GM19025 (cell line): Measurements from ENCODE around the gene FBXL17.

Experiments
- ATAC-seq: cut with Tn5 transposase; IDR thresholded peaks from one replicate; pipeline ENCODE4 v1.9.1; 2021; ENCODE audit warnings: mild to moderate bottlenecking, low read depth, moderate library complexity; ENCODE audit not compliant: unreplicated experiment

Gene FBXL17

DNA sequence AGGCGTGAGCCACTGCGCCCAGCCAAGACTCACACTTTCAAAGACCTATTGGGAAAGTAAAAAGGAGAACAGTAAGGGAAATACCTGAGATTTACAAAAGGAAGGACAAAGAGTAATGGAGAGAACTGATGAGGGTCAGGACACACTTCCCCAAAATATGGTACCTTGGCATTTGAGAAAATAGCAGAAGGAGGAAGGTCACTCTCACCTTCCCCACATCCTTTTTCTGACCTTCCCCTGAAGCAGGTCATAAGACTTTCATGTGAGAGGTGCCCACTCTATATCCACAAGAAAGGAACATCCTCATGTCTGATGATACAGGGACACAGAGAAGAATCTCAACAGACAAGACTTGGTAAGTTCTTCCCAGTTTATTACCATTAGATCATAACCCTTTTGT lies 272.8 kb downstream of the FBXL17 start:
- no peak for ATAC-seq

DNA sequence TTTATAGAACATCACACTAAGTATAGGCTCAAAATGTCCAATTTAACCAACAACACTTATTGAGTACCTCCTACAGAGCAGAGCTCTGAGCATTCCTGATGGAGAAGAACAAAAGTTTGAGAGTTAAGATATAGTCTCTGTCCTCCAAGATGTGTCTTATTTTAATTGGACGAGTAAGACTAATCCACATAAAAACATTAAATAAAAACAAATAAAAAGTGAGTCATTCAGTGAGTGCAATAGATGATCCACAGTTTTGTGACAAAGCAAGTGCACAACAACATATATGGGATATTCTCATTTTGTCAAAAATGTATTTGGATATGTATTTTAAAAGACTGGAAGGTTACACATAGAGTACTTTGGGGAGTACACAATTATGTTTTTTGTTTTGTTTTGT lies 277.4 kb downstream of the FBXL17 start:
- ATAC-seq: no peak

DNA sequence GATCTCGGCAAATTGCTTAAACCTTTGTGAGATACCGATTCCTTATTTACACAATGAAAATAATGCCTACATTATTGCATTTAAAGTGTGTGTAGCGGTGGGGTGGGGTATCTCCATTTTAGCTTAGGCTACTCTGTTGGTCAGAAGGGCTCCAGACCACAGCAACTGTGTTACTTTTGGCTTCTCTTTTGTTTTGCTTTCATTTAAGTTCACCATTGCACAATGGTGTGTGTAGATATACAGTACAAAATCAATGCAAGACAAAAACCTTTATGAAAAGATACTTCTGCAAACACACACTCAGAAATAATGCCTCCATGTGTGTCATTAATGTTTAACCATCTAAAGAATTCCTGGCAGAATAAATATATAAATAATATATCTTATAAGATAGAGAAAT lies 279.4 kb downstream of the FBXL17 start:
- no peak for ATAC-seq

DNA sequence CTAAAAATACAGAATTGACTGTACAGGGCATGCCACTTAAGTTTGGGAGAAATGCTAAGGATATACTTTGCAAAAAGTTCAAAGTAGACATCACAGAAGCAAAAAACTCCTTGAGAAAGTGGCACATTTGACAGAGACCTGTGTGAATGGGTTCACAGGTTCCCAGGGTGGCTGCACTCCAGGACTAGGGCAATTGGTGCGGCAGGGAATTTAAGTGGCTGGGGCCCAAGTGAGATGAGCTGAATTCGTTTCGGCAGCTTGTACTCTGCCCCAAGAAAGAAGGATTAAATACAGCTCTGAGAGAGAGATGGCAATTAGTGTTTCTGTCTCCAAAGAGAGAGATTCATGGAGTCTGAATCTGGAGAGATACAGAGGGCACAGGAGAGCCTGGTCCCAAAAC lies 280.1 kb downstream of the FBXL17 start:
- no peak for ATAC-seq

DNA sequence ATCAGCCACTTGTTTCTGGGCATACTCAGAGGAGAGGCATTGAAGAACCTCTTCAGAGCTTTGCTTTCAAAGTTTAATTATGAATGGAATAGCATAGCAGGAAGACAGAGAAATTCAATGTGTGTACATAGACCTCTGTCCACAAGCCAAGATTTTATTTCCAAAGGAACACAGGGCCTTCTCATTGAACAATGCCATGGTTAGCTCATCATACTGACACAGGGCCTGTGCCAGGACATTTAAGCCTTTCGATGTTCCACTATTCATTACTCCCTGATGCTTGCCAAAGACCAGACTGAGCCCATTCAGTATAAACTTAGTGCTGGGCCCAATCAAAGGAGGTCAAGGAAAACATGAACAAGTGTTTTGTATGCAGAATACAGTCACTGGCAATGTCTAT lies 280.8 kb downstream of the FBXL17 start:
- no peak for ATAC-seq

DNA sequence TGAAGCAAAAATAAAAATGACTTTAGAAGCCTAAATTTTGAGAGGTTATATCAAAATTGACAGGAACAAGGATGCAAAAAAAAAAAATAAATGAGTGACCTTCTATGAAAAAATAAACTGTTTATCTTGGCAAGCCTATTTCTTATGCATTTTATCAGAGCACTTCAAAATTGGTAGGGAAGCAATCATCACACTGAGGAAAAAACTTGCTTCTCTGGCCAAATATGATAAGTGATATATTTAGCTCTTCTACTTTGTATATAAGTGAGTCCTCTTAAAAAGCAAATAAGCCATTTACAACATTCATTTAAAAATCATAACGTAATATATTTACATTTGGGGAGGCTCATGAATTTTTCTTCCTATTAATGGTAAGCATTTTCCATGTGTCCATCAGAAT lies 287.1 kb downstream of the FBXL17 start:
- ATAC-seq: no peak

DNA sequence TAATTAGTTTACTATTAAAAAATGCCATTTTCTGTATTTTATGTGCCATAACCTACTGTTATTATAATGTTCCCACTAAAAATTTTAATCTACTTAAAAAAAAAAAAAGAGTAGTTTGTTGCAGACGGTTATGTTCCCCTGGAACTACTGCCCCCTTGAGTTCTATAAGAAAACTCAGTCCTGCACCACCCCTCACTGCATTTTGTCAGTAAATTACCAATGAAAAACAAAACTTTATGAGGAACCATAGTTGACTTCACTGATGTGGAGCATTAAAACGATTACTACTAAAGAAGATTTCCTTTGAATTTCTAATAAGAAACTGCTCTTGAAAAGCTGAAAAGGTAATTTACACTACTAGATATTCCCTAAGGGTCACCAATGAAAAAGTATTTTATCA lies 288.7 kb downstream of the FBXL17 start:
- ATAC-seq: no peak

DNA sequence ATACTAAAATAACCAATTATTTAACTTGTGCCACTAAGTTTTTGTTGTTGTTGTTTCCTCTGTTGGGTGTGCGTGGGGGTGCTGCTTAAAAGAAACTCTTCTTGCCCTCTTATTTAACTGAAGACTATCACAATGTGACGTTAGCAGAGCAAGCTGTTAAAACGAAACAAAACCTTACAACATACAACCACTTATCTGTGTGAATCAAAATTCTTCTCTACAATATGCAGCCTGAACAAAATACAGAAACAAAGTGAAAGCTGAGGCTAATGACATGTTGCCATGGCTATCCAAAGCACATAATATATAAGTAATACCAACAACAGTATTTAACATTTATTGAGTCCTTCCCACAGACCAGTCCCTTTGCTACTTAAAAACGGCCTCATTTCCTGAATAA lies 291.0 kb downstream of the FBXL17 start:
- no peak for ATAC-seq

DNA sequence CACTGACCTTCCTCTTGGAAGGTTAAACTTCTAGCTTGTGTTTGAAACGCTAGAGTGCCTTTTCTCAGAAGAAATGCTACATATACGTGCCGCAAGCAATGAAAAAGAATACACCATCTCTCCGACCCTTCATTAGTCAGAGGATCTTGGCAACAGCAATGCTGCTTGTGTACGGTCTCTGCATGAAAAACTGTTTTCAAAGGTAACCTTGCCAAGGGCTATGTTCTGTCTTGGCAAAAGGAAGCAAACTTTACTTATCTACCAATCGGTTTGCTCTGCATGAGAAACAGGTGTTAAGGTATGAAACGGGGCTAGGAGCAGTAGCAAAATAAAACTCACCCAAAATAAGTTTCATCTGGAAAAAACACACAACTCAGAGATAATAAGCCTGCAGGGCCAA lies 297.8 kb downstream of the FBXL17 start:
- no peak for ATAC-seq

DNA sequence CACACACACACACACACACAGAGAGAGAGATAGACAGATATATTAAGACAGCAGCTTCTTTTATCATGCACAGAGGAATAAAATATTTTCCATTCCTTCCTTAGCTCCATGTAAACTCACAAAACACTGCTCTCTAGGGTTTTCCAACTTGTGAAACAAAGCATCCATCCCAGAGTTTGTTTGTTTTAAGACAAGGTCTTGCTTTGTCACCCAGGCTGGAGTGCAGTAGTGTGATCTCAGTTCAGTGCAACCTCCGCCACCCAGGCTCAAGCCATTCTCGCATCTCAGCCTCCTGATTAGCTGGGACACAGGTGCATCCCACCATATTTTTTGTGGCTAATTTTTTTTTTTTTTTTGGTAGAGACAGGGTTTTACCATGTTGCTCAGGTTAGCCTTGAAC lies 298.7 kb downstream of the FBXL17 start:
- no peak for ATAC-seq

DNA sequence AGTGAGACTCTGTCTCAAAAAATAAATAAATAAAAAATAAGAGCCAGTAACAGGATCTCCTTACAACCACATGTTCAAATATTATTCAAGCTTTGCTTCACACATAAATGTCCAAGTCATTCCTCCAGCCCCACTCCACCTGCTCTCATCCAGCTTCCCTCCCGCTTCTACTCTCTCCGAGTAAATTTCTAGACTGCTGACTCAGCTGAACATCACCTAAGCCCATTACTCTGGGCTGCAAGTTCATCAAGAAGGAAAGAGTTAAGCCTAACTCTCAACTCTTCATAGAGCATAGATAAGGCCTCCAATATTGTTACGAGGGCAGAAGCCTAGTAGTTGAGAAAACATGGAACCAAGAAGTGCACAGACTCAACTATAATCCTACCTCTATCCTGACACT lies 300.2 kb downstream of the FBXL17 start:
- no peak for ATAC-seq

DNA sequence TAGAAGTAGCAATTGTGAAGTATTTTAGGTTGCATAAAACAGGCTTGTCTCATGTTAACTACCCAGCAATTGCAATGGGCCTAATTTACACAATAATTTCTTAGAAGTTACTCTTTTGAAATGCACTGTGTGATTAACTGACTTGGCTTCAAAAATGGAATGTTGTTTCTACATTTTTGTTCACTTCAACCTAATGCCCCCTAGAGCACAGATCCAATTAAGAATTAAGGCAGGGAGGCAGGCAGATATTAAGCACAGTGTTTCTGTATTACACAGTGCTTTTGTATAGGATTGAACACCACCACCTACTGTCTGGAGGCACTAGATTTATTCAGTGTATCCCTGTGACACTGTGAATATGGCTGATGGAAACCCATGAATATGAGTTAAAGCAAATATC lies 302.1 kb downstream of the FBXL17 start:
- ATAC-seq: no peak

DNA sequence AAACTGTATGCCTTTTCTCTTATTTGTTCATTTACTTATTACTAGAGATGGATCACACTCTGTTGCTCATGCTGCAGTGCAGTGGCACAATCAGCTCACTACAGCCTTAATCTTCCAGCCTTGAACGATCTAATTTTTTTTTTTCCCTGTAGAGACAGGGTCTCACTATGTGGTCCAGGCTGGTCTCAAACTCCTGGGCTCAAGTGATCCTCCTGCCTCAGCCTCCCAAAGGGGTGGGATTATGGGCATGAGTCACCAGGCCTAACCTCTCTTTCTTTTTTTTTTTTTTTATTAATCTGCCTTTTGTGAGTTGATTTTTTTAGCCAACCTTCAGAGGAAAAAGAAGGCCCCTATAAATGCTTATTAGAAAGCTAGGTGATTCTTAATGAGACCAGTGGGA lies 303.0 kb downstream of the FBXL17 start:
- ATAC-seq: no peak

DNA sequence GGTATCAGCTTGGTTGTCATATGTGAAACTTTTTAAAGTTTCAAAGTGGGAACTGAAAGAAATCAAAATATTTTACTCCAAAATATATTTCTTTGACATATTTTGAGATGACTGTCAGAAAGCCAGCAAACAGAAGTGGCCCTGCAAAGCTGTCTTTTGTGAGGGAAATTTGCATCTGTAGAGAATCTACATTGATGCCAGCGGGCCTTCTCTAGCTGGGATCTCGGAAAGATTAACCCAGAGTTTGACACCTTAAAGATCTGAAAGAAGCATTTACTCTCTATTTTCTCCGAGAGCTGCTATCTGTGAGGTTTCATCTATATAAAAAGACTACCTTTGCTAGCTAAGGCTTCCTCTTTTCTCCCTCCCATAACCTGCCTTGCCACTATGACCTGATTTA lies 303.6 kb downstream of the FBXL17 start:
- no peak for ATAC-seq

DNA sequence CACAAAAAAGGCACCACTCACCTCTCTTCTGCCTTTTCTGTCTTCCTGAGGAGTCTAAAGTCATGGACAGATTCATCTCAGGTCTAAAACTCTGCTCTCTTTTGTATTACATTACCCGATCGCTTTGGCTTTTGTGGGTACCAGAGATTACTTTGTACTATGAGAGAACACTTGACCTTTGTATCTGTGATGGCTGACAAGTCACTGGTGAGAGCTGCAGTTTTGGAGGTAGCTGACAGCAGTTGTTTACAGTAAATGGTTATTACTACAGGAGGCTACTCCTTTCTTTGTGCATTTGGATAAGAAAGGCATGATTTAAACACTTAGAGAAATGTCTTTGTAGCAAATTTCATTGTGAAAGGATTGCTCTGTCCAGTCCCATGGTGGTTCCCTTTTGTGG lies 307.3 kb downstream of the FBXL17 start:
- no peak for ATAC-seq

DNA sequence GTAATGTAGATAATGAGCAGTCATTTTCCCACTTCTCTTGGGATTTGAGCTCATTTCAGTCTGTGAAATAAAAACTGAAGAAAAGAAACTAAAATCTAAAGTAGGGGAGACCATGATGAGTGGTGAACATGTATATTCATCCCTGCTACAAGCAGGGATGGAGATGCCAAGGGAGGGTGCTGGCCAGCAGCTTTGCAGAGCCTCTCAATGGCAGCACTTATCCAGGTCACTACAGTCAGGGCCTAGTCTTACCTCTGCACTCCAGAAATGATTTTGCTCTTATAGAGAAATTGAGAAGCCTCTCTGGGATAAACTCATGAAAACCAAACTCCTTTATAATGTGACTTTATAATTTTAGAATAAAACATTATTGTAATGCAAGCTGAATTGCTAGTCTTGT lies 317.6 kb downstream of the FBXL17 start:
- no peak for ATAC-seq

DNA sequence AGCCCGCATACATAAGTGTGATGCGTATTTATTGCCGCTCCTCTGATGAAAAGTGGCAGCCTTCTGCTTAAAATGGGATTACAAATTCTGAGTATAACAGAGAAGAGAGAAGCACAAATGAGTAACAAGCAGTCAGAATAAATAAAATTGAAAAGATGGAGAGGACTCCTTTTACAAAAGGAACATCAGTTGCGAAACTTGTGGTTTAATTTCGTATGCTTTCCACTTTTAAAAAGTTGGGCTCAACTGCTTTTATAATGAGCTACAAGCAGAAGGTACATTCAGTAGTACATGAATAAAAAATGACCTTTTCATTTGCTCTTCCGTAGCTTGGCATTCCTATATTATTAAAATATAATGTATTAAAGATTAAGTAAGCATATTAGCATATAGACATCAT lies 320.0 kb downstream of the FBXL17 start:
- ATAC-seq: no peak

DNA sequence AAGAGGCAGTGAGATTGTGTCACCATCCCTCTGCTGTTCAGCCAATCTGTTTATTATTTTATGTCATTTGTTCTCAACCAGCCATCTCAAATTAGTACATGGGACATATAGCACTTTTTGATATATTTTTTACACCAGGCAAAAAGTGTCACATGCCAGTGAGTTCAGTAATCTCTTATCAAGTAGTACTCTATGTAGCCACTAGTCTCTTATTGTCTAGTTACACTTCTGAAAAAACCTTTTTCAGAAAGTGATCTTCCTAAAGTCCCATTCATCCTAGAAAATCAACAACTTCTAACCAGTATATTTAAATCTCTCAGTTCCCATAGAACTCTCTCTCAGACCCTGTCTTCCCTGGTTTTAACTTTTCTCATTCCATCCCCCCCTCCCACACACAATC lies 321.6 kb downstream of the FBXL17 start:
- ATAC-seq: no peak

DNA sequence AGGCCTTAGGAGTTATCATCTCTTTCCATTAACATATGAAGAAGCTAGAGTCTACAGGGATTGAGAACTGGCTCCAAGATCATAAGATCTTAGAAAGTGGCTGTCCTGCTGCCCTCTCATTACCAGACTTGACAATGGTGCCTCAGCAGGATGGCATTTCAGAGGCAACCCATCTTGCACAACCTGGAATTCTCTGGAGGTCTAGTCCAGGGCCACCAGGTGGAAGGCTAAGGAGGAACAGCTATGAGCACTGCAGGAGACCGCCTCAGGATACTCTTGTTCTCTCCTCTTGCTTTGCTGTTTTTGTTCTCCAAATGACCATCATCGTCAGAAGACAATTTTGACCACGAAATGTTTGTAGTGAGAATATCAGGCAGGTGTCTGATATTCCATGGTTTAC lies 322.6 kb downstream of the FBXL17 start:
- ATAC-seq: no peak

DNA sequence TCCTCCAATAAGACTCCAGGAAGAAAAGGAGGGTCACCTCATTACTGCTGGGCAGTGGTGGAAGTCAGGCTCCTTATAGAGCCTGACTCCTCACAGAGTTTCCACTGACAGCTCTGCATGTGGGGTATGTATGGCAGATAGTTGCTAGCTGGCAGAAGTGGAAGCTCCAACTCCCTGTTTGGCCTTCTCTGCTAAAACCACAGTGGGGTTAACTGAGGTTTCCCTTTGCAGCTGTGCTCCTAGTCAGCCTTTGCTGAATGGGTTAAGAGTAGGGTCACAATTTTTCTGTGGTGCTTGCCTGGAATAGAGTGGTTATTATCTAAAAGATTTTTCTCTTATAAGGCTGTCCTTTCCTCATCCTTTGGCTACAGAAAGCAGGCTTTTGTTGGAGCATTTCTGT lies 327.5 kb downstream of the FBXL17 start:
- ATAC-seq: no peak

DNA sequence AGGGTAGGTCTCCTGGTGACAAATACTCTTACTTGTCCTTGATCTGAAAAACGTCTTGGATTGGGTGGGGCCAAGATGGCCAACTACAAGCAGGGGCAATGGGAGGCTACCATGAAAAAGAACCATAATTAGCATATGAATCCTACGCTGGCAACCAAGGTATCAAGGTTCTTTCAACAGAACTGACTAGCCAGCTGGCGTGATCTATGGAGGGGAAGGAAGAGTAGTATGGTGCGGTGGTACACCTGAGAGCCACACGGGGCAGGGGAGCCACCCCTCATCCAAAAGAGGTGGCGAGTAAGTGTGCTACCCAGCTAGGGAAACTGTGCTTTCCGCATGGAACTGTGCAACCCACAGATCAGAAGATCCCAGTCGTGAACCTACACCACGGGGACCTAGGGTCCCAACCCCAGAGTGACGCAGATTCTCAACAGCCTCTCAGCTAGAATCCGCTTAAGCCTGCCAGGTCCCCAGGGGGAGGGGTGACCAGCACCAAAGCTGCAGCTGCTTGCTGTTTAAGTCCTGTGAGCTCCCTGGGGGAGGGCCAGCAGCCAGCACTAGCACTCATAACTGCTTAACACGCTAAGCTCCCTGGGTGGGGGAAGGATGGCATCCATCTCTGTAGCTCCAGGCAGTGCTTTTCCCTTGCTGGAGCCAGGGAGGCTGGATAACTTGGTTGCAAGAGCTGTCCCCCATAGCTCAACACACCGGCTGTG lies 334.8 kb downstream of the FBXL17 start:
- ATAC-seq: no peak

DNA sequence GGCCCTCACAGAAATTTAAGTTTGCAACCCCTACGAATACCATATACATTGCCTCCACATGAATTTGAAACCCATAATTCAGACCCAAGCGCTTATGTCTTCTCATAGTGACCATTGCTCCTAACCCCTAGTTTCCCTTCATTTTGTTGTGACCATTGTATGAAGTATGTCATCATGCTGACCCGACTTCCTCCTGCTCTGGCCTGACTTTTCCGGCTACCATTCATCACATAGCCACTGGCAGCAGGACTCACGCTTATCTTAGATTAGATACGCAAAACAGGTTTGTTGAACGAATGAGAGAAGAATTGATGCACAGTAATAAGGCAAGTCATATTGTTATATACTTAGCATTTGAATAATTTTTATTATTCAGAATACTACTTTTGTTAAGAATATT lies 345.4 kb downstream of the FBXL17 start:
- ATAC-seq: no peak

DNA sequence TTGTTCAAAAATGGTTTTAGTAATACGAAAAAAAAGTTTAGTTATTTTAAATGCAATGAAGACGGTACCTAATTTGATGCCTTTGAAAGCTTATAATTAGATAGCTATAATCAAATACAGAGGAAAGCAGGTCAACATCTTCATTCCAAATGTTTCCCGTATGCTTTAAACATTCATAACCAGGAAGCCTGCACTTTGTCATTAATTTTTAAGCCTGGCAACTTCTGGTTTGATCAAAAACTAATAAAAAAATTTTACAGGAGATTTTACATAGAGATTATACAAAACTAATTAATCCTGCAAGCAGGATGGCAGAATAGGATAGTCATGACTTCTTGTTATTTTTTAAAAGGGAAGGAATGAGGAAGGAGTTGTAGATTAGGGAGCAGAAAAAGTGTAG lies 353.0 kb downstream of the FBXL17 start:
- ATAC-seq: no peak
